IMR-90 (cell line): ENCODE results near the gene RRP8. TPM values are rescaled to one million over a fixed set of nuclear protein-coding genes. Genes with fewer than 3 reads are reported as not detected.

ENCODE experiments used
- ATAC-seq: fragments of 200-7000 bp; cut with Tn5 transposase; 2 replicates; pipeline ENCODE4 v1.9.1; 2020; ENCODE audit warnings: low read depth, mild to moderate bottlenecking, moderate library complexity
- BruUV-seq: library from RNA; stranded (reverse); fragments of 400-500 nt; replicated peaks from 2 replicates; lab custom pipeline; 2021; lab: Mats Ljungman, UMichigan
- CTCF ChIA-PET: fragments of 300-600 bp; formaldehyde crosslinking; extraction: SDS; loops from one replicate; lab custom pipeline; 2021; ENCODE audit warnings: antibody characterized with exemption; lab: Yijun Ruan, JAX
- POLR2A ChIA-PET: fragments of 300-600 bp; sonication (Branson Sonifier 250); formaldehyde crosslinking; loops from one replicate; lab custom pipeline; 2022; ENCODE audit warnings: antibody characterized with exemption; ENCODE audit not compliant: unreplicated experiment; lab: Charles Lee
- DNase-seq: peaks from one replicate; pipeline ENCODE4 v3.0.0; 2013
- H2AFZ ChIP-seq: replicated peaks from 2 replicates; pipeline ENCODE3; 2013; ENCODE audit warnings: low read length, mild to moderate bottlenecking; ENCODE audit not compliant: poor library complexity
- H2AK5ac ChIP-seq: 2 replicates; pipeline ENCODE4 v1.6.1; 2013; ENCODE audit warnings: low read depth, low read length, inconsistent platforms
- H2AK9ac ChIP-seq: replicated peaks from 2 replicates; pipeline ENCODE3; 2013; ENCODE audit warnings: mild to moderate bottlenecking, low read depth, low read length, moderate library complexity; ENCODE audit not compliant: poor library complexity
- H2BK120ac ChIP-seq: 2 replicates; pipeline ENCODE4 v1.6.1; 2013; ENCODE audit warnings: low read depth, low read length, inconsistent platforms
- H2BK15ac ChIP-seq: 3 replicates; pipeline ENCODE4 v1.6.1; 2013; ENCODE audit warnings: low read depth, low read length, inconsistent platforms
- H2BK20ac ChIP-seq: 2 replicates; pipeline ENCODE4 v1.6.1; 2013; ENCODE audit warnings: low read depth, mild to moderate bottlenecking, inconsistent platforms, low read length, moderate library complexity
- H2BK5ac ChIP-seq: 2 replicates; pipeline ENCODE4 v1.6.1; 2013; ENCODE audit warnings: mild to moderate bottlenecking, low read depth, low read length, inconsistent platforms; ENCODE audit not compliant: poor library complexity, severe bottlenecking
- H3K14ac ChIP-seq: replicated peaks from 2 replicates; pipeline ENCODE4 v1.6.1; 2013; ENCODE audit warnings: low read depth, low read length, inconsistent platforms
- H3K18ac ChIP-seq: 2 replicates; pipeline ENCODE4 v1.6.1; 2013; ENCODE audit warnings: low read depth, low read length, control low read depth
- H3K23ac ChIP-seq: 2 replicates; pipeline ENCODE4 v1.6.1; 2013; ENCODE audit warnings: low read depth, low read length, inconsistent platforms
- H3K27ac ChIP-seq: 2 replicates; pipeline ENCODE4 v1.5.1; 2013; ENCODE audit warnings: mild to moderate bottlenecking, control low read depth, low read length; ENCODE audit not compliant: insufficient read depth
- H3K27me3 ChIP-seq: 2 replicates; pipeline ENCODE4 v1.6.1; 2013; ENCODE audit warnings: low read length; ENCODE audit not compliant: control insufficient read depth, insufficient read depth
- H3K36me3 ChIP-seq: 2 replicates; pipeline ENCODE4 v1.6.1; 2013; ENCODE audit warnings: low read length, mixed read lengths; ENCODE audit not compliant: control insufficient read depth, insufficient read depth
- H3K4ac ChIP-seq: 2 replicates; pipeline ENCODE4 v1.6.1; 2013; ENCODE audit warnings: low read depth, low read length, inconsistent platforms
- H3K4me1 ChIP-seq: 2 replicates; pipeline ENCODE4 v1.6.1; 2013; ENCODE audit warnings: low read length, mixed read lengths; ENCODE audit not compliant: control insufficient read depth, insufficient read depth
- H3K4me2 ChIP-seq: 2 replicates; pipeline ENCODE4 v1.6.1; 2013; ENCODE audit warnings: low read depth, mild to moderate bottlenecking, control low read depth, low read length, moderate library complexity
- H3K4me3 ChIP-seq: 2 replicates; pipeline ENCODE4 v1.5.1; 2013; ENCODE audit warnings: low read depth, mild to moderate bottlenecking, control low read depth, low read length, moderate library complexity; ENCODE audit not compliant: insufficient read depth
- H3K56ac ChIP-seq: 2 replicates; pipeline ENCODE4 v1.6.1; 2013; ENCODE audit warnings: low read length, inconsistent platforms; ENCODE audit not compliant: insufficient read depth; ENCODE audit errors: extremely low read depth
- H3K79me1 ChIP-seq, 2 experiments: 2 replicates each; pipeline ENCODE4 v1.6.1; 2013; ENCODE audit warnings: low read length in 2 of 2, inconsistent platforms in 1 of 2, low read depth in 1 of 2
- H3K9ac ChIP-seq: 2 replicates; pipeline ENCODE4 v1.6.1; 2013; ENCODE audit warnings: low read depth, low read length, control low read depth
- H3K9me1 ChIP-seq: 2 replicates; pipeline ENCODE4 v1.6.1; 2013; ENCODE audit warnings: low read length, inconsistent platforms; ENCODE audit not compliant: insufficient read depth
- H3K9me3 ChIP-seq: 2 replicates; pipeline ENCODE4 v1.6.1; 2013; ENCODE audit warnings: low read length; ENCODE audit not compliant: control insufficient read depth, insufficient read depth
- H4K20me1 ChIP-seq: 2 replicates; pipeline ENCODE4 v1.6.1; 2013; ENCODE audit warnings: low read length, inconsistent platforms; ENCODE audit not compliant: insufficient read depth
- H4K5ac ChIP-seq: 2 replicates; pipeline ENCODE4 v1.6.1; 2013; ENCODE audit warnings: mild to moderate bottlenecking, low read depth, low read length, control low read depth
- H4K8ac ChIP-seq, 2 experiments: 2 replicates each; pipeline ENCODE4 v1.6.1; 2013; ENCODE audit warnings: low read depth in 2 of 2, low read length in 2 of 2, control low read depth in 1 of 2, inconsistent platforms in 1 of 2
- H4K91ac ChIP-seq: 2 replicates; pipeline ENCODE4 v1.6.1; 2013; ENCODE audit warnings: low read depth, low read length, inconsistent platforms; ENCODE audit not compliant: insufficient read depth
- FOS ChIP-seq: fragments of 150-350 bp; IDR thresholded peaks from 2 replicates; pipeline ENCODE4 v1.6.1; 2016; ENCODE audit warnings: low read depth, low read length
- WGBS, 2 experiments: methylation state at CpG; one replicate each; pipeline versions ENCODE4 v1.1.5 to v1.1.7; 2013; ENCODE audit warnings: missing lambda C conversion rate in 2 of 2; ENCODE audit not compliant: insufficient read length in 1 of 2; ENCODE audit errors: extremely low coverage in 2 of 2; 5-methylcytosine and 5-hydroxymethylcytosine counted together
- dilution Hi-C: fragments of 300-500 bp; cut with HindIII; formaldehyde crosslinking; loops from one replicate; pipeline ENCODE4 v1.14.3; 2018; ENCODE audit warnings: low sequenced_read_pairs; ENCODE audit not compliant: unreplicated experiment
- in situ Hi-C: fragments of 300-500 bp; cut with MboI; formaldehyde crosslinking; loops from 3 replicates; pipeline ENCODE4 v1.14.3; 2019; ENCODE audit warnings: low sequenced_read_pairs, inconsistent platforms, mixed read lengths
- intact Hi-C: fragments of 100-400 bp; cut with micrococcal nuclease; formaldehyde crosslinking; loops from 2 replicates; pipeline ENCODE4 v1.10.0; 2022
- polyA plus RNA-seq, 3 experiments: library from polyadenylated mRNA; depleted of rRNA; stranded (reverse); fragments of >200 nt; gene quantifications; 2 replicates each; pipeline ENCODE4 v1.2.3, GENCODE V29; 2012; ENCODE audit warnings: low replicate concordance in 1 of 3
- total RNA-seq: library from RNA; depleted of rRNA; stranded (reverse); fragments of >200 nt; gene quantifications from 2 replicates; pipeline ENCODE4 v1.2.3, GENCODE V29; 2012

Gene RRP8
- total and polyA plus RNA-seq, 2 of the 4 experiments (the other 2 are of a cell fraction), result 10.8 to 11.5 TPM

DNA sequence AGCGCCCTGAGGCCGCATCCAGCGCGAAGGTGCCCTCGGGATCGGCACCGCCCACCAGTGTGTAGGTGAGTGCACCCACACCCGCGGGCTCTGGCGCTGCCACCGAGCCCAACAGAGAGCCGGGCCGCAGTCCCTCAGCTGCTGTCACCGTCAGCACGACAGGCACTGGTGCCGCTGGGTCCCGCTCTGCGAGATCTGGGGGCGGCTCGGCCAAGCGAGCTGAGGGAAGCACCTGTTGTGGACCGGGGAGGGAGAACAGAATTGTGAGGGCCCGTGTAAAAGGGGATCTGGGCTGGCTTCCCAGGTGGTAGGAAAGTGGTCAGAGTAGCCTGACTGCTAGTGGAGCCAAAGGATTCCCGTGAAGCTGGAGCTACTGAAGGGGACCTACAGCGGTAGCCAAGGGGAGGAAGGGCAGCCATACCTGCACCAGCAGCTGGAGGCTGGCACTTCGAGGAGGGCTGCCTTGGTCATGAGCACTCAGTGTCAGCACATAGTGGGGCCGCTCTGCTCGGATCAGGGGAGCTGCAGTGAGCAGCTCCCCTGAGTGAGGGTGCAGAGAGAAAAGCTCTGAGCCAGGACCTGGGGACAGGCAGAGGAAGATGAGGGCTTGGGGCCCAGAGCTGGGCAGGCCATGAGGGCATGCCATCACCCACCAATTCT, 27.3 kb upstream of the RRP8 start:
- no peak overlapping the region for H2BK5ac ChIP-seq
- H3K9me1 ChIP-seq, result no peaks in the 10 kb centered on the region
- H3K14ac ChIP-seq, result no peak overlapping the region
- no peak overlapping the region for H4K5ac ChIP-seq
- no peak for ATAC-seq
- H3K56ac ChIP-seq, result no peak overlapping the region
- no peaks in the 10 kb centered on the region for H3K27me3 ChIP-seq
- H2BK120ac ChIP-seq, result no peak overlapping the region
- no peak overlapping the region for H2BK15ac ChIP-seq
- no peak overlapping the region for H3K23ac ChIP-seq
- intact Hi-C loops, result no loop called here
- H2AK5ac ChIP-seq, result no peak overlapping the region
- H3K27ac ChIP-seq, result no peak overlapping the region
- H3K79me1 ChIP-seq, result no peaks in the 10 kb centered on the region
- H2AK9ac ChIP-seq, result no peak overlapping the region
- dilution Hi-C loops, result no loop called here
- TF ChIP-seq FOS, result no peak
- H2AFZ ChIP-seq, result no peak overlapping the region
- no peak overlapping the region for H4K8ac ChIP-seq
- no peak overlapping the region for H3K18ac ChIP-seq
- no peak for DNase-seq
- no peak overlapping the region for H3K4me2 ChIP-seq
- peaks cover 4% of the 10 kb centered on the region; the same call in 1 of the 2 replicates for H4K20me1 ChIP-seq
- H3K9me3 ChIP-seq, result no peaks in the 10 kb centered on the region
- H3K4me3 ChIP-seq, result no peak overlapping the region
- ChIA-PET POLR2A (no interaction called here), CTCF (interaction anchor here (0.9 kb wide), 1 partner anchor 10 kb away, joined by 3 read pairs; no protein-coding TSS in a partner anchor)
- no TSS peak for BruUV-seq
- H3K36me3 ChIP-seq, result peaks cover 62% of the 10 kb centered on the region
- H3K4me1 ChIP-seq, result peaks cover 6% of the 10 kb centered on the region
- in situ Hi-C loops, result no loop called here
- H3K9ac ChIP-seq, result no peak overlapping the region
- no peak overlapping the region for H4K91ac ChIP-seq
- WGBS, 2 experiments, result 89% methylated on average over 18 of the region's 28 CpGs; no CpG with 5 or more reads in 1 of the 2 experiments
- no peak overlapping the region for H3K4ac ChIP-seq
- H2BK20ac ChIP-seq, result no peak overlapping the region
